ENCODE data around the gene OSBPL6. TPM values are rescaled to one million over a fixed set of nuclear protein-coding genes. Genes with fewer than 3 reads are reported as not detected.

OSBPL6 gene
- total RNA-seq, 1 experiment from 2014 or later = 4.6 TPM

GRCh38 chr2:178292586-178292985 lies 98.3 kb downstream of the OSBPL6 start:
- Histone ChIP-seq H3K79me2 (ENCODE audit: insufficient read depth, low read length) (no peaks in the 10 kb centered on the region), H3K4me1 (ENCODE audit: insufficient read depth, low read length) (no peaks in the 10 kb centered on the region), H3K4me2 (ENCODE audit: insufficient read depth, insufficient read length, low read length) (no peak overlapping the region), H2BK120ac (ENCODE audit: low read depth, low read length, poor library complexity, severe bottlenecking) (no peak overlapping the region), H4K91ac (ENCODE audit: insufficient read length, low read depth, low read length) (no peak overlapping the region), H3K27me3 (ENCODE audit: insufficient read depth, low read length) (no peaks in the 10 kb centered on the region), H3K23me2 (ENCODE audit: insufficient read length, low read depth, low read length, poor library complexity, severe bottlenecking) (no peaks in the 10 kb centered on the region), H4K20me1 (ENCODE audit: control insufficient read depth, insufficient read depth, insufficient read length) (no peaks in the 10 kb centered on the region), H3K4ac (ENCODE audit: low read depth, low read length) (no peak overlapping the region), H3K27ac (ENCODE audit: insufficient read length, low read depth, low read length) (no peak overlapping the region), H3K18ac (ENCODE audit: insufficient read length, low read depth, low read length) (no peak overlapping the region), H3K9me3 (ENCODE audit: control insufficient read depth, low read depth, low read length) (no peaks in the 10 kb centered on the region), H3K23ac (ENCODE audit: insufficient read length, low read depth, low read length) (no peak overlapping the region), H2AK5ac (ENCODE audit: insufficient read length, low read length) (no peak overlapping the region), H2BK15ac (ENCODE audit: low read depth, low read length) (no peak overlapping the region), H4K5ac (ENCODE audit: insufficient read length, low read depth, low read length) (no peak overlapping the region), H2BK12ac (ENCODE audit: insufficient read length, low read depth, low read length) (no peak overlapping the region), H3K79me1 (ENCODE audit: insufficient read depth, low read depth, low read length, poor library complexity, severe bottlenecking) (no peaks in the 10 kb centered on the region), H4K8ac (replicated peaks; ENCODE audit: insufficient read length, low read depth, low read length) (no peak overlapping the region), H3K56ac (ENCODE audit: insufficient read length, low read depth, low read length) (no peak overlapping the region), H2AFZ (ENCODE audit: low read length) (no peak overlapping the region), H2BK20ac (ENCODE audit: low read depth, low read length, poor library complexity, severe bottlenecking) (no peak overlapping the region), H3K9ac (ENCODE audit: extremely low read depth, insufficient read length, low read length) (no peak overlapping the region), H3K14ac (ENCODE audit: insufficient read depth, low read length) (no peak overlapping the region), H3T11ph (ENCODE audit: low read length) (no peak overlapping the region), H2BK5ac (ENCODE audit: insufficient read length, low read length) (no peak overlapping the region)
- Mint-ChIP-seq H3K4me1 (no peaks in the 10 kb centered on the region), H3K27ac (no peak overlapping the region), H3K36me3 (ENCODE audit: insufficient read depth in 1 of 3, low read depth in 3 of 3) (peaks cover 0 to 10% (median 4%) of the 10 kb centered on the region in 3 experiments; a peak in 2 of 7 replicates), H3K4me3 (no peak overlapping the region), H3K27me3 (ENCODE audit: low read depth) (no peaks in the 10 kb centered on the region), H3K9me3 (peaks cover 4 to 6% of the 10 kb centered on the region in 2 experiments; a peak in 3 of 5 replicates)
- no peak for TF ChIP-seq CTCF (conservative IDR thresholded peaks at IDR 0.05)
- no peak for DNase-seq
- WGBS (ENCODE audit: extremely low coverage, insufficient read length, low lambda C conversion rate) = no CpG with 5 or more reads among the region's 1 CpG

All from H9 (cell line).